ES-I3 (cell line): Measurements from ENCODE around the gene DECR2.
"Not testable (repeated sequence)": the region's sequence is repeated elsewhere in the genome, so short reads cannot be mapped to it uniquely, and the experiment has no call there.

ENCODE experiments used
- H3K36me3 ChIP-seq: 2 replicates; pipeline ENCODE4 v1.6.1; 2013; ENCODE audit warnings: mild to moderate bottlenecking, low read length, control low read depth, moderate library complexity; ENCODE audit not compliant: insufficient read depth
- H3K4me1 ChIP-seq: 2 replicates; pipeline ENCODE4 v1.6.1; 2013; ENCODE audit warnings: mild to moderate bottlenecking, control low read depth, low read length; ENCODE audit not compliant: insufficient read depth
- H3K9ac ChIP-seq: 2 replicates; pipeline ENCODE4 v1.6.1; 2013; ENCODE audit warnings: low read depth, mild to moderate bottlenecking, low read length, moderate library complexity
- H3K9me3 ChIP-seq: 2 replicates; pipeline ENCODE4 v1.6.1; 2013; ENCODE audit warnings: mild to moderate bottlenecking, low read length, moderate library complexity; ENCODE audit not compliant: control insufficient read depth, insufficient read depth

The DECR2 gene

DNA sequence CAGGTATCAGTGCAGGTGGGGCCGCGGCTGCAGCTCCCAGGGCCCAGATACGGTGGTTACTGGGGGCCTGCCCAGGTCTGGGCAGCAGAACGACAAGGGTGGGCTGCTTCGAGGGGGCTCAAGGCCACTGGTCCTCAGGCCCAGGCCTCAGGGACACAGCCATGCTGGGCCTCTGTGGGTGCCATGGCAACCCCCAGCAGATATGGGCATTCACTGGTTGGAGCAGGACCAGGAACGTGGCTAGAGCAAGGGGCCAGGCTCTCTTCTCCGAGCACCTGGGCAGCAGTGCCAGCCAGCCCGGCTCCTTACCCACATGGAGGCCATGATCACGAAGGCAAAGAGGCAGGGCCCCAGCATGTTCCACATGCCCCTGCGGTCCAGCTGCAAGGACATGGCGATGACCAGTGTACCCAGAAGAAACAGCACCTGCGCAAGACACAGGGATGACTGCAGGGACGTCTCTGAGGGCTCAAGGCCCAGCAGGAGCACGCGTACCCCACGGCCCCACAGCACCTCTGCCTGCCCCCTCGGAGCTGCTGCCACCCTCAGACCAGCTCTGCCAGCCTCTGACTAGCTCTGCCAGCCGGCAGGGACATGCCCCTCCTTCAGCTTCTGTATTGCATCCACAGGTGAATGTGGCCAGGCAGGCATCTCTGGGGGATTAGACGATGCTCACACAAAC, 29.2 kb upstream of the DECR2 start:
- H3K4me1 ChIP-seq, result no peaks in the 10 kb centered on the region
- no peaks in the 10 kb centered on the region for H3K9me3 ChIP-seq
- H3K36me3 ChIP-seq, result peaks cover 19% of the 10 kb centered on the region
- no peak overlapping the region for H3K9ac ChIP-seq

DNA sequence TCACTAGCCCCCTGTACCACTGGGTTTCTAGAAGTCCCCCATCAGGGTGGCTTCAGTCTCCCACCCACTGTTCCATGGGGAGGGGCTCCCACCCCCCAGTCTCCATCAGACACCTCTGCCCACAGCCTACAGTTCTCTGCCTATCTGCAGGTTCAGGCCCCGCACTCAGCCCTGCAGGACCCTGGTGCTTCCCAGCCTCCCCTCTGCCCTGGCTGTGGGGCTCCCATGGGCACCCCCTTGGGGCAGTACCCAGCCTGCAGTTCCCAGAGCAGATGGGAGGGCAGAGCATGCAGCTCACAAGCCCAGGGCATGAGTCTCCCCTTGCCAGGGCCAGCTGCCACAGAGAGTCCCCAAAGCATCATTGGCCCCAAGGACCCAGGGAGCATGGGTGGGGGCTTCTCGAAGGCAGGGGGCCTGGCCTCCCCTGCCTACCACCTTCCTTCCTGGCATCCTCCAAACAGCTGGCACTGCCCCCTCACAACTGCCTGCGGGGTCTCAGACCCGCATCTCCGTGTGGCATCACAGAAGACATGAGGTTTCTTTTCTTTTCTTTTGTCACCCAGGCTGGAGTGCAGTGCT, 28.6 kb upstream of the DECR2 start:
- H3K9me3 ChIP-seq, result no peaks in the 10 kb centered on the region
- no peaks in the 10 kb centered on the region for H3K4me1 ChIP-seq
- H3K9ac ChIP-seq, result no peak overlapping the region
- H3K36me3 ChIP-seq, result peaks cover 14% of the 10 kb centered on the region

DNA sequence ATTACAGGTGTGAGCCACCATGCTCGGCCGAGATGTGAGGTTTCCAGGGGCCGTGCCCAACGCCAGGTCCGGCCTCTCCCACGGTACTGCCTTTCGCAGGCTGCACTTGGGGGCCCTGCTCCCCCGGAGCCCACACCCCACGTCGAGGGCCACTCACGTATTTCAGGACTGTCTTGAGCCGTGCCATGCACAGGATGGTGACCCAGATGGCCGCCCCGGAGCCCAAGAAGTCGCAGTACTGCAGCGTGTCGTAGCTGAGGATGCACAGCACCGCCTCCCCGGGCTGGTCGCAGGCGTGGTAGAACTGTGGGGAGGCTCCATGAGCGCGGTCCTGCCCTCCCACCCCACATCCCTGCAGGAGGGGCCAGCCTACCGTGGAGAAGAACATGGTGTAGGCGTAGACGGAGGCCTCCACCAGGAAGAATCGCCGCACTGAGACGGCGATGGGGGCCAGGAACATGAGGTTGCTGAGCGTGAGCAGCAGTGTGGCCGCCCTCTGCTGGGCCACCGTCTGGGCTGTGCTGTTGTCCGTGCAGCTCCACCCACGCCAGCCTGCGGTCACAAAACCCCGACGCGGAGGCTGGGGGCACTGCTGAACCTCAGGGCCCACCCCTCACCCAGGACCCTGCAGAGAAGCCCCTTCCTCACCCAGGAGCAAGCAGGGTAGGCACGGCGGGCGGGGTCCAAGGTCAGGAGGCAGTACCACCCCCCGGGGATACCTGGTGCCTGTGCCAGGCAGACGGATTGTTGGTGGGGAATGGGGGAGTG, 27.7 kb upstream of the DECR2 start:
- H3K9ac ChIP-seq, result no peak overlapping the region
- no peaks in the 10 kb centered on the region for H3K4me1 ChIP-seq
- H3K36me3 ChIP-seq, result peaks cover 6% of the 10 kb centered on the region
- no peaks in the 10 kb centered on the region for H3K9me3 ChIP-seq

DNA sequence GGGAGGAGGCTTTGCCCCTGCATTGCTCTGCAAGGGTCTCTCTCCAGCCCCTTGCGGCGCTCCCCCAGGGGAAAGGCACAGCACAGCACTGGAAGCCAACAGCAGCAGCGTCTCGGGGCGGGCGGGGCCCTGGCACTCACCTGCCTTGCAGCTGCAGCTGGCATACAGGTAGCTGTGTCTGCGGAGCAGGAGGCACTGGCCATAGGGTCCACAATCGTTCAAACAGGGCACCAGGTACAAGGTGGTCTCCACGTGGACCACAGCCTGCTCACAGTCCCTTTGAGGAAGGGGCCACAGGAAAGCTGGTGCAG, 27.1 kb upstream of the DECR2 start:
- peaks cover 3% of the 10 kb centered on the region; the same call in 1 of the 2 replicates for H3K4me1 ChIP-seq
- no peak overlapping the region for H3K9ac ChIP-seq
- no peaks in the 10 kb centered on the region for H3K9me3 ChIP-seq
- H3K36me3 ChIP-seq, result peaks cover 6% of the 10 kb centered on the region

DNA sequence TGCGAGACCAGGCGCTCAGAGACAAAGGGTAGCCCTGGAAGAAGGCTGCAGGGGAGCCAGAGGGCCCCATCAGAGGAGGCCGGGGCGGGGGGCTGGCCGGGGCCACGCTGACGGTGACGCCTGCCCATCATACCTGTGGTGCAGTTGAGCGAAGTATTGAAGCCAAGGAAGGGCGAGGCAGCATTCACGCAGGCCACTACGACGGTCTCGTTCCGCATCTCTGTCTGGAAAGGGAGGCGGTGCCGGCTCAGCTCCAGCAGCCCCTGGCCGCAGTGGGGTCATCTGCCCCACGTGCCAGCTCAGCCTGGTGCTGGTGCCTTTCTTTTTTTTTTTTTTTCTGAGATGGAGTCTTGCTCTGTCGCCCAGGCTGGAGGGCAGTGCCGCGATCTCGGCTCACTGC, 26.5 kb upstream of the DECR2 start:
- H3K9me3 ChIP-seq, result no peaks in the 10 kb centered on the region
- H3K9ac ChIP-seq, result no peak overlapping the region
- peaks cover 8% of the 10 kb centered on the region for H3K4me1 ChIP-seq
- peaks cover 6% of the 10 kb centered on the region for H3K36me3 ChIP-seq

DNA sequence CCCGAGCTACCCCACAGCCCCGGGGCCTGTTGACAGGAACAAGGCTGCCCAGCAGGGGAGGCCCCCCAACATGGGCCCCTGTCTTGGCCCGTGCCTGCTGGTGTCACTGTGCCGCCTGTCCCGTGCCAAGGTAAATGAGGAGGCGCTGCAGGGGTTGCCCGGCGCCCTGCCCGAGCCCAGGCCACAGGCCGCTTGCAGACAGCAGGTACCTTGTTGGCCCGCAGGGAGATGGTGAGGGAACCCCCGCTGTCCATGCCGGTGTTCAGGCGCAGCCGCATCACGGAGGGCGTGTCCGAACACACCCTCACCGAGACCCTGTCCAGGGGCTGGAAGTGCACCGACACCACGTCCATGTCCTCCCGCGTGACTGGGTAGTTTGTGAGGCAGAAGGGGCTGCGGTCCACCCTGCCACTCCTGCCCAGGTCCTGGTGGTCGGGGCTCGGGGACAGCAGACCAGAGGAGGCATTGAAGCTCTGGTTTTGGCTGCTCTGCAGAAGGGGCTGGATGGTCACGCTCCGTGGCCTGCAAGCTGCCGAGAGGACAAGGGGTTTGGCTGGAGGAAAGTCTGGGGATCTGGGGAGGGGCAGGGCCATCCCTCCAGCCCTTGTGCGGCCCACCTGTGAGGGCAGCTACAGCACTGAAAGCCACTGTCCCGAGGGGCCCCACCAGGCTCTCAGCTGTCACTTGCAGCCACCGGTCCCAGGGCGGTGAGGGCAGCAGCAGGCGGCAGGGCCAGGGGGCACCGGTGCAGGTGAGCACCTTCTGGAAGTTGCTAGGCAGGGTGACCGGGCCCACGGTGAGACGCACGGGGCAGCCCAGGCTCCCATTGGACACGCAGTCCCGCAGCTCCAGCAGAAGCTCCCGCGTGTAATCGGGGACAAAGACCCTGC, 25.5 kb upstream of the DECR2 start:
- Histone ChIP-seq H3K36me3 (peaks cover 6% of the 10 kb centered on the region), H3K9ac (no peak overlapping the region), H3K9me3 (no peaks in the 10 kb centered on the region), H3K4me1 (peaks cover 8% of the 10 kb centered on the region)

DNA sequence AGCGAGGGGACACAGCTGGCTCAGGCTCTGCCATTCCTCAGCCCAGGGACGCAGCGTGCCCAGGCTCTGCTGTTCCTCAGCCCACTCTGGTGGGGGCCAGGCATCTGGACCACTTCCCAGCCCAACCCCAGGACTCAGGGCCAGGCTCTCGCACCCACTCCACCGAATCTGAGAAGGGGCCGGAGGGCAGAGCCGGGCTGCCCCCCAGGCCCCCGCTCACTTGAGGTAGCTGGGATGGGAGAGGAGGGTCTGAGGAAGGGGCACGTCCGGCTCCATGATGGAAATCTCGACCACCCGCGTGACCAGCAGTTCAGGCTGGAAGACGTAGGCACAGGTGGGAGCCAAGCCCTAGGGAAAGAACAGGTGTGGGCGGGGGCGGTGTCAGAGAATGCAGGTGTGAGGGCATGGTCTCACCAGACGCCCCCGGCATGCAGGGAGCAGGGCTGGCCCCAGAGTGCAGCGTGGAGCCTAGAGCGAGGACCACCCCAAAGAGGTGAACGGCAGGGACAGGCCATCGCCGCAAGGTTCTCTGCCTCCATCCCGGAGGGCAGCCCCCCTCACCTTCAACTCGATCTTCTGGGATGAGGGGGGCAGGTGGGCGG, 24.8 kb upstream of the DECR2 start:
- peaks cover 6% of the 10 kb centered on the region for H3K36me3 ChIP-seq
- H3K4me1 ChIP-seq, result peaks cover 8% of the 10 kb centered on the region
- no peaks in the 10 kb centered on the region for H3K9me3 ChIP-seq
- no peak overlapping the region for H3K9ac ChIP-seq

DNA sequence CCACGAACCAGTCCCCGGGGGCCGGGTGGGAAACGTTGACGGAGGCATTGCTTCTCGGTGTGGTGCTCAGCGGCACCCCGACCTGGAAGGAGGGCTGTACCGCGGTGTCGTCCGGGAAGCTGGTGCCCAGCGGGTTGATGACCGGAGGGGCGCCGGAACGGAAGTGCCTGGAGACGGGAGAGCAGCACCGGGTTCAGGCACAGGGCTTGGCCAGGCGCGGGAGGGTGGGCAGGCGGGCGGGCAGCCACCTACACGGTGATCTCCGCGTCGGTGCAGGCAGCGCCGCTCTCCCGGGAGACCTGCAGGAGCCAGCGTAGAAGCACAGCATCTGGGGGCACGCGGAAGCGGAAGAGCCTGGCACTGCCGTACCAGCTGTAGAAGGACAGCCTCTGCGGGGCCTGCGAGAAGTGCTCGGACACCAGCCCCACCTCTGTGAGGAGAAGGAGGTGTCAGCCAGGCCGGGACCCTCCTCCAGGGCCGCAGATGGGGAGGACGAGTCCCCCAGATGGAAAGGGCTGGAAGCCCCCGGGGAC, 24.2 kb upstream of the DECR2 start:
- no peaks in the 10 kb centered on the region for H3K9me3 ChIP-seq
- peaks cover 6% of the 10 kb centered on the region for H3K36me3 ChIP-seq
- H3K9ac ChIP-seq, result no peak overlapping the region
- peaks cover 8% of the 10 kb centered on the region for H3K4me1 ChIP-seq

DNA sequence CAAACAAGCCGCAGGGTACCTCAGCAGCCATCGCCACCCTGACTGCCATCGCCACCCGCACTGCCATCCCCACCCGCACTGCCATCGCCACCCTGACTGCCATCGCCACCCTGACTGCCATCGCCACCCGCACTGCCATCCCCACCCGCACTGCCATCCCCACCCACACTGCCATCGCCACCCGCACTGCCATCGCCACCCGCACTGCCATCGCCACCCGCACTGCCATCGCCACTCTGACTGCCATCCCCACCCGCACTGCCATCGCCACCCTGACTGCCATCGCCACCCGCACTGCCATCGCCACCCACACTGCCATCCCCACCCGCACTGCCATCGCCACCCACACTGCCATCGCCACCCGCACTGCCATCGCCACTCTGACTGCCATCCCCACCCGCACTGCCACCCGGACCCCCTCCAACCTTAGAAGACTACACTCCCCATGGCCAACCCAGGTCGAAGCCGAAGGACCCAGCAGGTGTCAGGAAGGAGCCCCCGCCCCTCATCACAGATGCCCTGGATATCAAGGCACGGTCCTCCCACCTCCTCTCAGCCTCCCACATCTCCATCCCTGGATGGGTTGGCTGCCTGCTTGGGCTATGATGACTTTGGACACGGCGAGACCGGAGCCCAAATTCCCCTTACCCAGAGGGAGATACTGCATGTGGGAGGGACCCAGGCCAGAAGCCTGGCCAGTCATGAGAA, 23.4 kb upstream of the DECR2 start:
- not testable (repeated sequence) for H3K36me3 ChIP-seq, H3K9ac ChIP-seq, H3K9me3 ChIP-seq
- peaks cover 10% of the 10 kb centered on the region for H3K4me1 ChIP-seq

DNA sequence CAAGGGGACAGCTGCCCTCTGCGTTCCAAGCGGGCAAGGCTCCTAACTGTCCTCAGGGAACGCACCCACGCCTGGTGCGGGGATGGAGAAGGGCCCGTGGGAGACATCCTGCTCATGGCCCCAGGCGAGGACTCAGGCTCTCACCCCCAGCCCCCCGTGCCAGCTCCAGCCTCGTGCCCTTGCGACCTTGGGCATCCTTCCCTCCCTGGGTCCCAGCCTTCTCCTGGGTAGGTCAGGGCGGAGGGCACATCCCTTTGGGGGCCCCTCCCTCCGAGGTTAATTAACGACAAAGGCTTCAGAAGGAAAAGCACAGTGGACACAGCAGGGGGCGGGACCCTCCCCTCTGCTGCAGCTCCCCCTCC, 22.9 kb upstream of the DECR2 start:
- no peaks in the 10 kb centered on the region for H3K9me3 ChIP-seq
- H3K36me3 ChIP-seq, result peaks cover 6% of the 10 kb centered on the region
- H3K9ac ChIP-seq, result no peak overlapping the region
- H3K4me1 ChIP-seq, result peaks cover 14% of the 10 kb centered on the region

DNA sequence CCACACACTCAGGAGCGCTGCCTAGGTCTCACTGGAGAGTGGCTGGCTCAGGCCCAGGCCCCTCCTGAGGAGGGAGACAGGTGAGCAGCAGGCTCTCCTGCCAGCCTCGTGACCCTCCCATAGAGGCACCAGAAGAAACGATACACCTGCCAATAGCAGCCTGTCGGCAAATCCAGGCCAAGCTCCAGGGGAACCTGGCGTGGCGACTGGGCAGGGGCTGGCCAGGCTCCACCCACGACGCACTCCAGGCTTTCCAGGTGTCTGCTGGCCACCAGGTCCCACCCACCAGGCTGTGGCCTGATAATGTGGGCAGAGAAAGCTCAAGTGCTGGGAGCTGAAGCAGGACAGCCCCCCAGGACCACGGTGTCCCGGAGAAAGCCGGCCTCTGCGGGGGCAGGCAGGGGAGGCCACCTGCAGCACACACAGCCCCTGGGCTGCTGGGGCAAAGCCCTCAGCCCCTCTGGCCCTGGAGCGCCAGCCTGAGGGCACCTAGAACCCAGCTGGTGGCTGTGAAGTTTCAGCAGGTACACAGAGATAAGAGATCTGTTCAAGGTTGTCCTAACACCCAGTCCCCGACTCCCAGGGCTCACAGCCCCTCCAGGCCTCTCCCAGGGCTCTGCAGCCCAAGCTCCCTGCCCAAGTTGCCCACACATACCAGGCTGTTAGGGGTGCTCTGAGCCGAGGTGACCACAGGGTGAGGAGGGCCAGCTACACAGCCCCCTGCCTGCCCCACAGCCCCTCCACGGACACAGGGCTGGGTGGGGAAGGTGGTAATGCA, 22.3 kb upstream of the DECR2 start:
- H3K36me3 ChIP-seq, result peaks cover 6% of the 10 kb centered on the region
- no peak overlapping the region for H3K9ac ChIP-seq
- no peaks in the 10 kb centered on the region for H3K9me3 ChIP-seq
- H3K4me1 ChIP-seq, result peaks cover 17% of the 10 kb centered on the region

DNA sequence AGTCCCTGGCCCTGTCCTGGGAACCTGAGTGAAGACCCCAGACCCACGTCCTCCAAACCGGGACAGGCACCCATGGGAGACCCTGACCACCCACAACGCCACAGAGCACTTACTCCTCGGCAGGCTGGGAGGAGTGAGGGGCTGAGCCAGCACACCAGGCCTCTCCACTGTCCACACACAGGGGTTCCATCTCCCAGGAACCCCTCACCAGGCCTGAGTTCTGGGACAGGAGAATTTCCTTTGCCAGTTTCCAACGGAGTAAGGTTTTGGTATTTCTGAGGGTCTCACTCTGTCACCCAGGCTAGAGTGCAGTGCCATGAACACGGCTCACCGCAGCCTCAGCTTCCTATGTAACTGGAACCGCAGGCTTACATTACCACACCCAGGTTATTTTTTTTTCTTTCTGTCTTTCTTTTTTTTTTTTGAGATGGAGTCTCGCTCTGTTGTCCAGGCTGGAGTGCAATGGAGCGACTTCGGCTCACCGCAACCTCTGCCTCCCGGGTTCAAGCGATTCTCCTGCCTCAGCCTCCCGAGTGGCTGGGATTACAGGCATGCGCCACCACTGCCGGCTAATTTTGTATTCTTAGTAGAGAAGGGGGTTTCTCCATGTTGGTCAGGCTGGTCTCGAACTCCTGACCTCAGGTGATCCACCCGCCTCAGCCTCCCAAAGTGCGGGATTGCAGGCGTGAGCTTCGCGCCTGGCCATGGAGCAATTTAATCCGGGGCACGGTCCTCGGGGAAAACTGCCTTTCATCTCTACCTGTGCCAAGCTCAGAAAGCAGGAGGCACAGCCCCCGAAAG, 21.5 kb upstream of the DECR2 start:
- Histone ChIP-seq H3K9me3 (no peaks in the 10 kb centered on the region), H3K9ac (no peak overlapping the region; the same call in 1 of the 2 replicates), H3K36me3 (no peaks in the 10 kb centered on the region), H3K4me1 (peaks cover 21% of the 10 kb centered on the region)
